NT2/D1 (cell line): ENCODE data around the gene KIF1A.

ENCODE experiments used
- DNase-seq: peaks from one replicate; pipeline ENCODE4 v3.0.0-alpha.2; 2011; ENCODE audit warnings: low read depth, low spot score
- H3K27me3 ChIP-seq: 2 replicates; pipeline ENCODE4 v1.6.0; 2011; ENCODE audit warnings: mild to moderate bottlenecking; ENCODE audit not compliant: insufficient read length, insufficient read depth
- H3K36me3 ChIP-seq: 2 replicates; pipeline ENCODE4 v1.6.1; 2011; ENCODE audit warnings: mild to moderate bottlenecking, low read length, mixed read lengths; ENCODE audit not compliant: insufficient read depth, insufficient read length
- H3K4me1 ChIP-seq: 2 replicates; pipeline ENCODE4 v1.5.1; 2011; ENCODE audit not compliant: insufficient read depth, insufficient read length
- H3K4me3 ChIP-seq: 2 replicates; pipeline ENCODE4 v1.5.1; 2011; ENCODE audit warnings: low read depth; ENCODE audit not compliant: insufficient read length
- H3K9ac ChIP-seq: 2 replicates; pipeline ENCODE4 v1.6.0; 2011; ENCODE audit warnings: low read depth; ENCODE audit not compliant: insufficient read length
- H3K9me3 ChIP-seq: 2 replicates; pipeline ENCODE4 v1.5.1; 2011; ENCODE audit warnings: mild to moderate bottlenecking, low read length; ENCODE audit not compliant: insufficient read depth
- SUZ12 ChIP-seq: IDR thresholded peaks from 2 replicates; pipeline ENCODE4 v1.6.1; 2011; ENCODE audit not compliant: insufficient read length, insufficient read depth; ENCODE audit errors: extremely low read depth
- YY1 ChIP-seq: IDR thresholded peaks from 2 replicates; pipeline ENCODE4 v1.6.1; 2011; ENCODE audit not compliant: insufficient read length, insufficient read depth
- ZNF274 ChIP-seq: IDR thresholded peaks from 2 replicates; pipeline ENCODE4 v1.6.1; 2011; ENCODE audit warnings: mild to moderate bottlenecking, low read depth, low read length

Gene KIF1A

DNA sequence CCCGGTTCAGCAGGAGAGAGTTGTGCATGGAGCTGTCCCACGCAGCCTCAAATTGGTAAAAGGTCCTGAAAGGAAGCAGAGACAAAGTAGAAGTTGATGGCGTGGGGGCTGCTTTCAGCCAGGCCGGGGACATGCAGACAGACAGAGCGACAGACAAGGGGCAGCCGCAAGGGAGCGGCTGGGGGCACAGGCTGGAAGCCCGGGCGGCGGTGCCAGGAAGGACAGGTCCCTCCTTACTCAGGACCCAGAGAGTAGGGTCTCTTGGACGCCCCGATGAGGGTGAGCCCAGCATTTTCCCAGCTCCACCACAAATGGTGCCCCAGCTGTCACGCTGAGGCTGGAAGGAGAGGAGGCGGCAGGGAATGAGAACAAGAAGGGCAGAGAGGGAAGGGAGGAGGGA is 93.1 kb downstream of the KIF1A start:
- no peak for DNase-seq
- no peaks in the 10 kb centered on the region for H3K27me3 ChIP-seq
- peaks cover 3% of the 10 kb centered on the region for H3K36me3 ChIP-seq
- TF ChIP-seq YY1: no peak
- no peak for TF ChIP-seq ZNF274
- TF ChIP-seq SUZ12: no peak
- H3K4me3 ChIP-seq: no peak overlapping the region
- peaks cover 6% of the 10 kb centered on the region for H3K4me1 ChIP-seq
- no peak overlapping the region for H3K9ac ChIP-seq
- no peaks in the 10 kb centered on the region for H3K9me3 ChIP-seq

DNA sequence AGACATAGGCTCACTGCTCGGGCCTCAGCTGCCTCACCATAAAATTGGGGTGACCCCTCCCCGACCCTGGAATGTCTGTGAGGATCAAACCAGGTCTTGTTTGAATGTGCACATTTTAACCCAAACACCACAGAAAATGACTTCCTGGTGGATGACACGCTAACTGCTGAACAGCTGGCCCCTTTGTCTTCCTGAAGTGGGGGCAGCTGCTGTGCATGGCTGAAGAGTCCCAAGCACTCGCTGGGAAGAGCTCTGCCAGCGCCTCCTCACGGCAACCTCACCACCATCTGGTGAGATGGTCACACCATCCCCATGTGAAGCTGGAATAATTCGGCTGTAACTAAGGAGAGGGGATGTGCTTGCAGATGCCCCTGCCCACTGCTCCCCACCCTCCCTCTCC is 94.3 kb downstream of the KIF1A start:
- DNase-seq: no peak
- H3K9me3 ChIP-seq: no peaks in the 10 kb centered on the region

DNA sequence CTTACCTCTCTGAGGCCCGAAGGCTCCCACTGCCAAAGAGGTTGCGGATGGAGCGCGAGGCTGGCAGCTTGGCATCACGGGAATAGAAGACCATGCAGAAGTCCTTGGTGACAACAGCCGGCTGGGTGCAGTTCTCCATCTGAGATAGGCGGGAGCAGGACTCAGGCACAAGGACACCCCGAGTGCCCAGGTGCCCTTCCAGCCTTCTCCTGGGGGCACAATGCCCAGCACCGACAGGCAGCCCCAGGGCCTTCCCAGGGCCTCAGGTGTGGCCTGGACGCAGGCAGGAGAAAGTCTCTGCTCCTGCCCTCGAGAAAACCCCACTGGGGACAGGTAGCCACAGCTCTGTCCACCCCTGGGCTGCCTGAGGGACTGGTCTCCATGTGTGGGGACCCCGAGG is 94.8 kb downstream of the KIF1A start:
- Histone ChIP-seq H3K4me1 (no peaks in the 10 kb centered on the region), H3K36me3 (peaks cover 3% of the 10 kb centered on the region), H3K9me3 (no peaks in the 10 kb centered on the region), H3K27me3 (no peaks in the 10 kb centered on the region), H3K4me3 (no peak overlapping the region), H3K9ac (no peak overlapping the region)
- TF ChIP-seq SUZ12 (no peak), YY1 (no peak), ZNF274 (no peak)
- DNase-seq: no peak

More for the DNA sequence above, 94.3 kb downstream of the KIF1A start:
- Histone ChIP-seq H3K36me3 (peaks cover 3% of the 10 kb centered on the region), H3K9ac (no peak overlapping the region), H3K4me3 (no peak overlapping the region), H3K27me3 (no peaks in the 10 kb centered on the region), H3K4me1 (no peaks in the 10 kb centered on the region)
- TF ChIP-seq YY1: no peak
- no peak for TF ChIP-seq ZNF274
- TF ChIP-seq SUZ12: no peak

DNA sequence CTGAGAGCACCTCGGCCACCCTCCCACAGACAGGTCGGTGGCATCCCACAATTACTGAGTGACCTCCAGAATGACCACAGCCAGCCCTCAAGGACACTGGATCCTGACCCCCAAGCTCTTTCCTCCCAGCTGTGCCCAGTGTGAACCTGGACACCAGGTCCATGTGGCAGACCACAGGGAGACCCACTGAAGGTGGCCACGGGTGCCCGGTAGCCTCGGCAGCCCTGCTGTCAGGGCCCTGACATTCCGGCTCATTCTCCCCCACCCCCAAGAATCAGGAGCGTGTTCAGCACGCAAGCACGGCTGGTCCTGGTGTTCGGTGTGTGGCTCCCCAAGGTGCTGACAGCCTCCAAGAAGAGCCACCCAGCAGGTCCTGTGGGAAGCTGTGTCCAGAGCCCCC is 95.6 kb downstream of the KIF1A start:
- no peak for TF ChIP-seq ZNF274
- no peak for TF ChIP-seq SUZ12
- TF ChIP-seq YY1: no peak
- Histone ChIP-seq H3K27me3 (no peaks in the 10 kb centered on the region), H3K9me3 (no peaks in the 10 kb centered on the region), H3K36me3 (peaks cover 3% of the 10 kb centered on the region), H3K4me1 (no peaks in the 10 kb centered on the region), H3K4me3 (no peak overlapping the region), H3K9ac (no peak overlapping the region)
- no peak for DNase-seq

DNA sequence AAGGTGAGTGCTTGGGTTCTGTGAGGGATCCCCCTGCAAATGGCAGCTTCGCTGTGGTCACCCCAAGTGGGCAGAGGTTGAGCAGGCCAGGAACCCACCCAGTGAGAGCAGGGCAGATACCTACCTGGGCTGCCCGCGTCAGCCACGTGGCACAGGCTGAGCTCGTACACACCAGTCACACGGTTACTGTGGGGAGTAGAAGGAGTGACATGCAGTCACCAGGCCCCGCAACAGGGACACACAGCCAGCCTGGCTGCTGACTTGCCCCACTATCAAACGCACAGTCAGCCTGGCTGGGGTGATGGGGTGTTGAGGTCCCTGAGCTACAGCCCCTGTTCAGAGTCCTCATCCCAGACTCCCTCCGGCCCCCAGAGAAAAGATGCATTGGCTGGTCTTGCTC is 96.2 kb downstream of the KIF1A start:
- TF ChIP-seq SUZ12: no peak
- no peak for TF ChIP-seq ZNF274
- no peaks in the 10 kb centered on the region for H3K27me3 ChIP-seq
- H3K9ac ChIP-seq: no peak overlapping the region
- no peak for DNase-seq
- no peak overlapping the region for H3K4me3 ChIP-seq
- peaks cover 3% of the 10 kb centered on the region for H3K36me3 ChIP-seq
- no peaks in the 10 kb centered on the region for H3K4me1 ChIP-seq
- H3K9me3 ChIP-seq: no peaks in the 10 kb centered on the region

DNA sequence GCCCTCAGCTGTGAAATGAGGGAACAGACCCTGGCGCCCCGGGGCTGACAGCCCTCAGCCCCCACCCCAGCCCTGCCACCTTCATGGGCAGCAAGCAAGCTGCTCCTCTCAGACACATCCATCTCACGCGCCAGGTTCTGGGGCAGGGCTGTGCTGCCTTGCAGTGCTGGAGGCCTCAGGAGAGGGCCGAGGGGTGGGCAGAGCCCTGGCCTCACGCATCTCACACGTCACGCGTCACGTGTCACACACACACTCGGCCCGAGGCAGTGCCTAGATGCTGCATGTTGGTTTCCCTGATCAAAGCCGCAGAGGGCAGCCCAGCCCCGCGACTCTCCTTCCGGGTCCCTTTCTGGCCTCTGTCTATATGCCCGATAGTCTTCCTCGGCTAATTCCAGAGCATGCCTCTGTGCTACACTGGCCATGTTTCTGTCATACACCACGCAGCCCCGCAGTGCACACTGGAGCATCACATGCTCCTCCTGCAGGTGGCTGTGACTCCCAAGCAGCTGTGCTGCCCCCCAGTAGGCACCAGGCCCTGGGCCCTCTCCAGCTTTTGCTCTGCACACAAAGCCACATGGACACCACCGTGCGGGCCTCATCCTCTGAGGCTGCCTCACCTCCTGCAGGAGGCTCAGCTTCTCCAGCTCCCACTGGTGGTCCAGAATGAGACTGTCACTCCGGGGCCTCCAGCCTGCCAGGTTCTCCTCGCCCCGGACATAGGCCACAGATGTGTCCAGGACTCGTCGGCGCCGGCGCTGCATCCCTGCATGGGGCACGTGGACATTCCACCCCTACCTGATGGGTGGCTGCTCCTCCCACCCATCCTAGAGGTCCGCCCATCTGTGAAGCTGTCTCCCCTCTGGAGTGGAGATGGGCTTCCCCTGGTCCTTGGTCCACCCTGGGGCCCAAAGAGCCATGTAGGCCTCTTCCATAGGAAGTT is 97.0 kb downstream of the KIF1A start:
- H3K36me3 ChIP-seq: peaks cover 3% of the 10 kb centered on the region

DNA sequence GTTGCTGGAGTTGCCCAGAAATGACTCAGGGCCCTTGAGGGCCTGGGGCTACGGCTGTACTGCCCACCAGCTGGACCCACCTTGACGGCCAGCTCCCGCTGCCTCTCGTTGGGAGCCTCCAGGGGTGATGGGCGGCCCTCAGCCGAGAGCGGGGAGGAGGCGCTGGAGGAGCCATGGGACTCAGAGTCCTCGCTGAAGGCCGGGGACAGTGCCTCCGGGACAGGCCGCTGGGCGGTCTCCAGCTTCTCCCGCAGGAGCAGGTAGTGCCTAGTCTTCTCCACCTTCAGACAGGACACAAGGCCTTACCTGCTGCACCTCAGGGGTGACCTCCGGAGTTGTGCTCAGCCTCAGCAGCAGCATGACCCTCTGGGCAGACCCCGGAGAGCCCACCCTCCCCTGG is 97.6 kb downstream of the KIF1A start:
- Histone ChIP-seq H3K27me3 (no peaks in the 10 kb centered on the region), H3K9me3 (no peaks in the 10 kb centered on the region; the same call in 1 of the 2 replicates), H3K4me1 (no peaks in the 10 kb centered on the region), H3K36me3 (peaks cover 3% of the 10 kb centered on the region), H3K4me3 (no peak overlapping the region), H3K9ac (no peak overlapping the region)
- no peak for DNase-seq
- TF ChIP-seq SUZ12 (no peak), ZNF274 (no peak), YY1 (no peak)

More for the DNA sequence above, 97.0 kb downstream of the KIF1A start:
- no peak for DNase-seq
- H3K27me3 ChIP-seq: no peaks in the 10 kb centered on the region
- H3K4me3 ChIP-seq: no peak overlapping the region
- H3K9me3 ChIP-seq: no peaks in the 10 kb centered on the region; the same call in 1 of the 2 replicates
- H3K4me1 ChIP-seq: no peaks in the 10 kb centered on the region
- H3K9ac ChIP-seq: no peak overlapping the region
- TF ChIP-seq SUZ12 (no peak), YY1 (no peak), ZNF274 (no peak)
